Erythroblast (primary cell): ENCODE data around the gene HAGH.

Experiments
- GATA1 ChIP-seq: IDR thresholded peaks from 2 replicates; pipeline ENCODE4 v1.6.1; 2011; ENCODE audit warnings: low read depth, mild to moderate bottlenecking, control low read depth, low read length, moderate library complexity
- POLR2A ChIP-seq: IDR thresholded peaks from 2 replicates; pipeline ENCODE4 v1.6.1; 2011; ENCODE audit warnings: mild to moderate bottlenecking, low read length

DNA sequence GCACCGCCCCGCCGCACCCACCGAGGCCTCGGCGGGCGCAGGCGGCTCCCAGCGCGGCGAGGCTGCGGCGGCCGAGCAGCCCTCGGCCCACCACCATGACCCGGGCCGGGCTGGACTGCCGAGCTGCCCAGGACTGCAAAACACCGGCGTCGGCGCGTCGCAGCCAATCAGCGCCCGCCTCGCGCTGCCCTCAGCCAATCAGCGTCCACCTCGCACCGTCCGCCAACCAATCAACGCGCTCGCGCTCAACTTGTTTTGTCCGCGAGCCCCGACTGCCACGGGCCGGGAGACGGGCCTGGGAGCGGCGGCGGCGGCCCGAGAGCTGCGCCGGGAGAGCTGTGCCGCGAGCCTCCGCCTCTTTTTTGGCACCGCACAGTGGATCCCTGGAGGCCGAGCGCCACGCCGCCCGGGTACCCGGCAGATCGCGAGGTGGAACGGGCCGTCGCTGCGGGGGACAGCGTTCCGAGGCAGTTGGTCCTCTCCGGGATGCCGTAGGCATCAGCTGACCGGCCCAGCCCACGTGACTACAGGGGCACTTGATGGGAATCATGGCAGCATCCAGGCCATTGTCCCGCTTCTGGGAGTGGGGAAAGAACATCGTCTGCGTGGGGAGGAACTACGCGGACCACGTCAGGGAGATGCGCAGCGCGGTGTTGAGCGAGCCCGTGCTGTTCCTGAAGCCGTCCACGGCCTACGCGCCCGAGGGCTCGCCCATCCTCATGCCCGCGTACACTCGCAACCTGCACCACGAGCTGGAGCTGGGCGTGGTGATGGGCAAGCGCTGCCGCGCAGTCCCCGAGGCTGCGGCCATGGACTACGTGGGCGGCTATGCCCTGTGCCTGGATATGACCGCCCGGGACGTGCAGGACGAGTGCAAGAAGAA is at the start of gene HAGH, which contains the start of gene FAHD1:
- TF ChIP-seq POLR2A (peak; percentile 83), GATA1 (no peak)
